Measurements from ENCODE around the gene ADGRV1.
A peak's percentile ranks its signal among the peaks of the same experiment; 100 is the strongest.

ADGRV1 gene

DNA sequence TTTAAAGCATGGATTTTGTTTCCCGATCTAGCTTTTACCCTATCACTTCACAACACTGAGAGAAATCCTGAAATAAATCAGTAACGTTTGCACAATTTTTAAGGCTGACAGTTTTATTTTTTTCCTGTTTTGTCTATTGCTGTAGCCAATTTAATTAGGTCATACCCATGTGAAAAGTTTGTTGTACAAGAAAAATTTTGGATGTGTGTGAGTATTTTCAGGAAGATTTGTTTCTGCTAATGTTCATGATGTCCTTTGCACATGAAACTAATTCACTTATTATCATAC lies 586.7 kb downstream of the ADGRV1 start:
- no peak for DNase-seq

DNA sequence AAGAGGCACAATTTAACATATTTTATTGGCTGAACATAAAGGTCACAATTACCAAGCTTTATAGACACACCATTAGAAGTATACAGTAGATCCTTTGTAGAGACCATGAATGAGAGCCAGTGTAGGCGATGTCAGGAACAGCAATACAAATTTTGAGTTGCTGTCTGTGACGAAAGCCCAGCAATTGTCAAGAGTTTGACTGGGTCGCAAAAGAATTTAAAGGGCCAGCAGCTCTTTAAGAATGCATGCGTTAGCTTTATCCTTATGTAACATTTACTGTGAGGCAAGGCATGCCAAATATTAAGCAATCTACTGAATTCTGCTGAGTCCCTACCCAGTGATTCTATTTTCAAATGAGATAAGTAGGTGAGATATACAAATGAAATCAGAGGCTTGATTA lies 587.6 kb downstream of the ADGRV1 start:
- no peak for DNase-seq

GRCh38 chr5:91146905-91147600 lies 588.5 kb downstream of the ADGRV1 start:
- DNase-seq = peak; percentile 51

DNA sequence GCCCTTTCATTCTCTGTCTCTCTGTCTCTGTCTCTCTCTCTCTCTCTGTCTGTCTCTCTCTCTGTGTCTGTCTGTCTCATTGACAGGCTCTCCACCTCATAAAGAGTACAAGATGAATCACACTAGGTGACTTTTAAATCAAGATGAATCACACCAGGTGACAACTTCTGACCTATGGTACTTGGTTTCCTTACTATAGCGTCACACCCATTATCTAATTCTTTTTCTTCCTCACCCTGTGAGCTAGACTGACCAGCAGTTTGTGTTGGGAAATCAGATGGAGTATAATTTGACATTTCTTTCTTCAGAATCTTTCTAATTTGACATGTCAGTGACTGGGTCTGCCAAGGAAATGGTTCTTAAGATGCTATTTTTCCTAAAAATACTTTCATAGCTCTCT lies 591.6 kb downstream of the ADGRV1 start:
- DNase-seq = no peak

DNA sequence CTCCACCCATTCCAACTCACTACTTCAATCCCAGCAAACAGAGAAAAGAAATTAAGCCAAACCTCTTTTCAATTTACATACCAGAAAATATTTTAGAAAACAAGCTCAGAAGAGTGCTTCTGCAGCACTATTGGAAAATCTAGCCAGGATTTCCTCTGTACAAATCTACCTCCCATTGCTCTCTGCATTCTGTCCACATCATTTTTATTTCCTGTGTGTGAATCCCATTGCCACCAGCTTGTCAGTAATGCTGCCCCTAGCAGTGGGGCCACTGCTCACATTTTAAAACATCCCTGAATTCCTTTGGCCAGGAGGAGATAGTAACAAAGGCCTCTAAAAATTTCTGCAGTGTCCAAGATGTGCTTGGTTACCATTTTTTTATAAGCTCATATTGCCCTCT lies 592.0 kb downstream of the ADGRV1 start:
- no peak for DNase-seq

GRCh38 chr5:91151947-91152346 lies 593.4 kb downstream of the ADGRV1 start:
- no peak for DNase-seq

DNA sequence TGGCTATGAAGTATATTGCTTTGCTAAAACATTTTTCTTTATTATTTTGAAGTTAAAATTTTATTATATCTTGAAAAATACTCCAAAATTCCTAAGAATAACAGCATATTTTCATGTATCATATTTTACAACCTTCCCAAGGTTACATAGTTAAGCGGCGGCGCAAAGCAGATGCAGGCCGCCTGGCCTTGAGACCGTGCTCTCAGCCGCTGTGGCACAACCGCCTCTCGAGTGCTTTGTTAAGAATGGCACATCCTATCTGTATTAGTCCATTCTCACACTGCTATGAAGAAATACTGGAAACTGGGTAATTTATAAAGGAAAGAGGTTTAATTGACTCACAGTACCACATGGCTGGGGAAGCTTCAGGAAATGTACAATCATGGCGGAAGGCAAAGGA lies 595.7 kb downstream of the ADGRV1 start:
- no peak for DNase-seq

- no peak for DNase-seq
Measured at GRCh38 chr5:91155274-91155673, 596.7 kb downstream of the ADGRV1 start.

DNA sequence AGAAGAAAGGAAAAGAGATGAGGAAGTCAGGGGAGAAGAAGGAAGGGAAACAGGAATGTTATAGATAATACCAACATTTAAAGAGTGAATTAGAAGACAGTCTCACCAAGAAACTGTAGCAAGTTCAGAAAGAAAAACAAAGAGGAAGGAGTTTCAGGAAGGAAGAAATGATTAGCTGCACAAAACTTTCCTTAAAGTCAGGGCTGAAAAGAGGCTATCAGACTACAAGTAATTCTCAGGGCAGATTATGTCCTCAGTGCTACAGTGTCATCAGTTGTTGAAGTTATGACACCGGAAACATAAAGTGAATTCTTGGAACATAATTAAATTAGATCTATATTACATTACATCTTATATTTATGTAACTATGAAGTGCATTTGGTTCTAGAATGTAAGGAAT lies 597.6 kb downstream of the ADGRV1 start:
- DNase-seq = no peak

- no peak for DNase-seq
Measured at GRCh38 chr5:91158011-91158410, 599.4 kb downstream of the ADGRV1 start.

DNA sequence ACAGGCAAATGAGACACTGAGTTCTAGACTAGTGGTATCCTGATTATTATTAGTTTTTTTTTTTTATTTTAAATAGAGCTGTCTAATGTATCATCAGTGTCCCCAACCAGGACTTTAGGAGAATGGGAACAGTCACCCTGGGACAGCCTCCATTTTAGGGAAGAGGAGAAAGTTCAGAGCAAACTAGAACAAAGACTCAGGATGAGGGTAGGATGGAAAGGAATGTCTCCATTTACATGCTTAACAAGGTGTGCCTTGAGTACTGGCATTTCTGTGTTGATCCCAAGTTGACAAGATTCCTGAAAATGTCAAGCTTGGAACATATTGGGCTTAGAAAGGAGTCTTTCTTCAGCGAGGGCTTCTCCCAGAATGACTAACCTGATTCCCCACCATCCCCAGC lies 601.0 kb downstream of the ADGRV1 start:
- DNase-seq = no peak

DNA sequence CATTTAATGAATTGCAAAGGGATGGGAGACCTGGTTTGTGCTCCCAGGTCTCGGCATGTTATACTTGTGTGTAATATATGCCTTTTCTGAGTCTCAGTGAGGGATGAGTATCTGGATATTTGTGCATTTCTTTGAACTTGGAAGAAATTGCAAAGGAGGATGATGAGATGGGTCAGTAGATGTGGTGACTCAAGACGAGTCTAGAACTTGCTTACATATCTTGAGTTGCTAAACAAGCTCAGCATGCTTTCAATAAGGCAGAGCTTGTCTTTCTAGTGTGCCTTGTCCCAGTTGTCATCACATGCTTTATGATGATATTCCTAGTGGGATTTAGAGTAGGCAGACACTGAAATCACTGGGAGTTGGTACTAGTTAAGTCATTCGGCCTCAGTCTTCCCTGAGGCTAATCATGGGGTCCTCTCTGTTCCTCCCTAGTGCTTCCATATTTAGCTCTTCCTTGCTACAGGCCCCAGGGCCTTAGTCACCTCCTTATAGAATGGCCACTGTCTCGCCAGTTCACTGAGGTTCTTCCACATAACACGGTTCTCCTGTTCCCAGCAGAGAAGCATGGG lies 602.2 kb downstream of the ADGRV1 start:
- DNase-seq = no peak

- DNase-seq = peak; percentile 83
Measured at GRCh38 chr5:91162534-91163381, 604.2 kb downstream of the ADGRV1 start.

GRCh38 chr5:91164424-91164823 lies 605.8 kb downstream of the ADGRV1 start:
- DNase-seq = no peak

DNA sequence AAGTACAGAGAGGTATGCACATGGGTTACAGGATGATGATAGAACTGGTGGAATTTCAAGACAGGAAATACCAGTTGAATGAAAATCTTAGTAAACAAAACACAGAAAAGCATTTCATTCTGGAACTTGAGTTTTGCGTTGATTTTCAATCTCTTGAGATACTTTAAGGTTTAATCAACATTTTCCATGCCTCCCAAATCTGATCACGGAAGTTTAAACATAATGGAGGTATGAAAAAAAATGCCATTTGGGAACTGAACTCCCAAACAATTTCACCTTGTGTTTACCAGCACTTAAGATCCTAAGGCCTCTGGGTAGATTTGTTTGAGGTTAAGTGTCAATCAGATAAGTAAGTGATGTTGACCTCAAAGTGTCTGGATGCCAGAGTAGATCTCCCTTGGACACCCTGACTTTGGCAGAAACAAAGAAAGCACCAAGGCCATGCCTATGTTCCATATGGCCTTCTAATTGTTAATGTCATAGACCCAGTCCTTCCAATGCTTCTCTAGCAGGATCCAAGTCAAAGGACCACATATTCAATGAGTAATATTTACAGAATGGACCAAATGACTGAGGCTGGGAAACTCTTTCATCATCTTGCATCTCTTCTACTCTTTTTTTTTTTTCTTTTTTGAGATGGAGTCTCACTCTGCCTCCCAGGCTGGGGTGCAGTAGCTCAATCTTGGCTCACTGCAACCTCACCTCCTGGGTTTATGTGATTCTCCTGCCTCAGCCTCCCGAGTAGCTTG lies 607.6 kb downstream of the ADGRV1 start:
- no peak for DNase-seq

GRCh38 chr5:91168859-91169258 lies 610.3 kb downstream of the ADGRV1 start:
- DNase-seq = no peak

DNA sequence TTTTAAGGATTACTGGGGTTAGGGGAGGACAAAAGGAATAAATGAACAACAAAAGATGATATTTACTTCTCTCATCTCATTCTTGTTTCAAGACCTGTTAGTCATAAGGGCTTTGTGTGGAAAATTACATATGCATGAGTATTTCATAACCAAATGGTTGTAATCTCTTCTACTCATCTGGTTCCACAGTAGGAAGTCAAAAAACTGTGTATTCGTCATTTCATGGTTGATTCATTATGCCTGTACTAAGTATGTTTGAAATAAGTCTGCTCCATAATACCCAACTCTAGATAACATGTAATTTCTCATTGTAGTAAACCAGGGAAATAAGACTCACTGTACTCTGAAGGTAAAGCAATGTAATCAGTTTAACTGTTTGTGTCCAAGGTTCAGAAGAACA lies 611.7 kb downstream of the ADGRV1 start:
- no peak for DNase-seq

DNA sequence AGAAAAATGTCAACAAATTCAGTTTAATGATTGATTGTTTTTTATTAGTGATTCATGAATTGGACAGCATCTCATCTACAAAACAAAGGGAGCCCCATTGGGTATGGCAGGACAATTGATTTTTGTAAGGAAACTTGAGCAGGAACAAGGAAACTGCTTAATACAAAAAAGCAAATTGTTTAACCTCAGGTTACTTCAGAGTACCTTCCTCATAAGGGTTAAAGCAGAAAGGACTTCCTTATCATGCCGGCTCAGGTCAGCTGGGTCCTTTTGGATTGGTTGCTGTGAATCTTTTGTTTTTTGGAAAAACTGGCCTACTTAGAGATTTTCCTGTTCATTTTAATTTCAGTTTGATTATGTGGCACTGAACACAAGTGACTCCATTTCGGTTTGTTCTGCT lies 612.7 kb downstream of the ADGRV1 start:
- DNase-seq = no peak

GRCh38 chr5:91174396-91174795 lies 615.8 kb downstream of the ADGRV1 start:
- DNase-seq = no peak

DNA sequence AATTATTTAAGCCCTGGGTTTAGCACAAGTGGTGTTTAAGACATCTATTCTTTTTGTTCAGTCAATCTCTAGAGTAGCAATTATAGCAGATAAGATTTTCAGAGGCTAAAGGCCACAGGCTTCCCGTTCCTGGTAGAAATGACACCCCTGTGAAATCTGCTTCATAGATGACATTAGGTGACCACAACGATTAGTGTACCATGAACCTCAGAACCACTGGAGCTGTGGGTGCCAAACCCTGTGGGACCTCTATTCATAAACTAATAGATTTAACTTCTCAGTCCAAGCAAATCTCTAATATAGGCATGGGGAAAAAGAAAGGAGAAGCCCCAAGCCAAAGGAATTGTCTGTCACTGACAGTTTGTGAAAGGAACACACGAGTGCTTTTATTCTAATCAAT lies 617.1 kb downstream of the ADGRV1 start:
- no peak for DNase-seq

- no peak for DNase-seq
Measured at GRCh38 chr5:91176288-91177016, 617.9 kb downstream of the ADGRV1 start.

DNA sequence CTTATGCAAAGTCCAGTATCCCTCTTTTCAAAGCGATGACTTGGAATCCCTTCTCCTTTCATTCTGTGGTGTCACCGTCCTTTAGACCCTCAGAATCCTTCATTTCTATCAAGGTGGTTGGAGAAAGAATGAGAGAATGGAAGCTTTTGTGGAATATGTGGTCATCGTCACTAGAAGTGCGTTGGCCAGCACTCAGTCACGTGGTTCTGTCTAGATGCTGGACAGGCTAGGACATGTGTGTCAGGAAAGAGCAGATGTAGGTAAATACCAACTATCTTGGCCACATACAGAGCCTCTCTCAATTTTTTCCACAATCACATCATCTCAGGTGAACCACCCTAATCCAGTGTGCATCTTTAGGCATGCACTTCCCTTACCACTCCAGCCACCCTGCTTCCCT lies 618.5 kb downstream of the ADGRV1 start:
- DNase-seq = no peak

GRCh38 chr5:91177639-91178038 lies 619.0 kb downstream of the ADGRV1 start:
- DNase-seq = no peak

Data from CD4-positive, alpha-beta T cell treated with Interleukin-15 for 1 hour (primary cell).